K562 (cell line): Measurements from ENCODE around the gene GATA1. TPM values are rescaled to one million over a fixed set of nuclear protein-coding genes. Genes with fewer than 3 reads are reported as not detected.

ENCODE experiments used
- ARID2 ChIP-seq: fragments of 450-650 bp; IDR thresholded peaks from 2 replicates; pipeline ENCODE4 v1.6.1; 2017; ENCODE audit warnings: antibody characterized with exemption, mild to moderate bottlenecking
- CLOCK ChIP-seq: fragments of 250-450 bp; sonication (Bioruptor Pico); IDR thresholded peaks from 2 replicates; pipeline ENCODE4 v1.4.0; 2020; ENCODE audit warnings: mild to moderate bottlenecking, moderate library complexity, borderline replicate concordance
- FOXK2 ChIP-seq, 2 experiments: fragments of 450-650 bp; IDR thresholded peaks in 1 of 2; conservative IDR thresholded peaks in 1 of 2; 2 replicates each; pipeline ENCODE4 v1.6.1; 2016; ENCODE audit warnings: low read depth in 2 of 2, mild to moderate bottlenecking in 1 of 2
- HMGN3 ChIP-seq: IDR thresholded peaks from 2 replicates; pipeline ENCODE4 v1.6.1; 2011; ENCODE audit warnings: borderline replicate concordance, low read depth, mild to moderate bottlenecking, mixed read lengths, low read length; ENCODE audit not compliant: insufficient read length; ENCODE audit errors: extremely low read depth
- PBX2 ChIP-seq, 2 experiments: IDR thresholded peaks in 1 of 2; conservative IDR thresholded peaks in 1 of 2; 2 replicates each; pipeline ENCODE4 v1.6.1; 2016; ENCODE audit warnings: low read depth in 2 of 2, mild to moderate bottlenecking in 1 of 2, missing compliant biosample characterization in 1 of 2, missing genetic modification characterization in 1 of 2, moderate library complexity in 1 of 2
- POLR2A ChIP-seq: fragments of 450-650 bp; conservative IDR thresholded peaks from 2 replicates; pipeline ENCODE4 v1.6.1; 2016
- POLR2AphosphoS5 ChIP-seq: IDR thresholded peaks from 2 replicates; pipeline ENCODE4 v1.6.1; 2011; ENCODE audit warnings: mild to moderate bottlenecking, low read depth, low read length, moderate library complexity; ENCODE audit not compliant: control insufficient read depth, insufficient read depth
- POLR2H ChIP-seq: IDR thresholded peaks from 2 replicates; pipeline ENCODE4 v1.6.1; 2016; ENCODE audit warnings: missing genetic modification characterization, low read depth, mild to moderate bottlenecking, control low read depth, missing compliant biosample characterization, moderate library complexity
- SAP30 ChIP-seq: fragments of 200-600 bp; sonication (generic); IDR thresholded peaks from 2 replicates; pipeline ENCODE4 v1.6.1; 2012; ENCODE audit warnings: borderline replicate concordance, low read depth, mild to moderate bottlenecking, moderate library complexity, low read length, control low read depth, inconsistent platforms; ENCODE audit not compliant: insufficient read depth, poor library complexity, severe bottlenecking
- SMC3 ChIP-seq: conservative IDR thresholded peaks from 2 replicates; pipeline ENCODE4 v1.6.1; 2011; ENCODE audit warnings: low read depth, low read length, improper control_type of control experiment; ENCODE audit not compliant: insufficient read depth
- SNRNP70 ChIP-seq: fragments of 200-400 bp; formaldehyde crosslinking; optimal IDR thresholded peaks from 2 replicates; pipeline ENCODE3; 2017; ENCODE audit warnings: low read depth, low read length
- SREBF1 ChIP-seq: fragments of 150-350 bp; IDR thresholded peaks from 2 replicates; pipeline ENCODE4 v1.6.1; 2014; ENCODE audit warnings: antibody characterized with exemption, low read depth, low read length, borderline replicate concordance
- TCF3 ChIP-seq: sonication (generic); formaldehyde crosslinking; IDR thresholded peaks from 2 replicates; pipeline ENCODE4 v1.4.0; 2020; ENCODE audit warnings: mild to moderate bottlenecking, missing genetic modification reagents
- TFAM ChIP-seq: fragments of 250-450 bp; sonication (Bioruptor Pico); conservative IDR thresholded peaks from 2 replicates; pipeline ENCODE4 v1.5.0; 2021; ENCODE audit warnings: mild to moderate bottlenecking, moderate library complexity
- TSC22D4 ChIP-seq: fragments of 450-650 bp; IDR thresholded peaks from 2 replicates; pipeline ENCODE4 v1.6.1; 2016; ENCODE audit warnings: missing genetic modification characterization, missing biosample characterization, control low read depth
- ZBTB1 ChIP-seq: sonication (generic); formaldehyde crosslinking; IDR thresholded peaks from 2 replicates; pipeline ENCODE4 v1.8.1; 2023; ENCODE audit warnings: missing genetic modification reagents, low read depth, mild to moderate bottlenecking, borderline replicate concordance
- ZBTB49 ChIP-seq: sonication (generic); formaldehyde crosslinking; IDR thresholded peaks from 2 replicates; pipeline ENCODE4 v1.8.0; 2022; ENCODE audit warnings: missing genetic modification reagents, mild to moderate bottlenecking, borderline replicate concordance
- ZNF224 ChIP-seq: sonication (generic); formaldehyde crosslinking; IDR thresholded peaks from 2 replicates; pipeline ENCODE4 v1.8.0; 2022; ENCODE audit warnings: mild to moderate bottlenecking, missing genetic modification reagents
- polyA plus RNA-seq, 8 experiments: library from polyadenylated mRNA; depleted of rRNA in 4 of 8; stranded (reverse) in 5 of 8; unstranded in 3 of 8; fragments of >200 nt; fragmentation: Nextera tagmentation in 2 of 8; fragmentation: Illumina TruSeq in 1 of 8; extraction: Ambion mirVana in 2 of 8; extraction: Trizol in 1 of 8; gene quantifications; 2 replicates each; pipeline versions ENCODE4 v1.2.1 to v1.2.3, GENCODE V29; 2011 to 2014; ENCODE audit warnings: inconsistent platforms in 1 of 8, missing spikeins in 1 of 8
- total RNA-seq, 7 experiments: library from RNA; depleted of rRNA in 6 of 7; stranded (reverse); fragments of >200 nt in 6 of 7; fragmentation: Illumina TruSeq in 2 of 7; extraction: Trizol in 2 of 7; gene quantifications; 2 replicates each; pipeline versions ENCODE4 v1.2.1 to v1.2.3, GENCODE V29; 2011 to 2021; ENCODE audit warnings: low replicate concordance in 1 of 7

The GATA1 gene
- total and polyA plus RNA-seq, 9 of the 15 experiments (the other 6 are each of a cell fraction or from before 2014, with no cell fraction given): 11.9 to 291 (median 116) TPM

- TF ChIP-seq PBX2 (CRISPR knock-in tag; IDR thresholded peaks at IDR 0.05; ENCODE audit: low read depth) (no peak), PBX2 (tag; conservative IDR thresholded peaks at IDR 0.05; ENCODE audit: low read depth) (no peak), ZBTB49 (CRISPR knock-in tag) (no peak), SMC3 (peak; percentile 69), POLR2A (no peak), FOXK2 (conservative IDR thresholded peaks at IDR 0.05 in 1 of 2, IDR thresholded peaks at IDR 0.05 in 1 of 2; ENCODE audit: low read depth in 2 of 2) (no peak), CLOCK (CRISPR knock-in tag) (no peak), SAP30 (no peak), POLR2H (tag) (no peak), ZBTB1 (no peak), TSC22D4 (tag) (no peak), HMGN3 (no peak), SNRNP70 (no peak), ZNF224 (CRISPR knock-in tag) (no peak), SREBF1 (no peak), TCF3 (CRISPR knock-in tag) (0 out of 2 replicates have a peak, but pooled peaks have one; percentile 4), TFAM (CRISPR knock-in tag) (no peak), POLR2AphosphoS5 (no peak), ARID2 (peak; percentile 66; the same call in 1 of the 2 replicates)
Measured at GRCh38 chrX:48761674-48762471, 24.5 kb upstream of the GATA1 start, which contains the start of gene GLOD5 (continued).
